22Rv1 (cell line): Measurements from ENCODE around the gene MTCL1.

Experiments used
- ZFX ChIP-seq: fragments of 450-650 bp; IDR thresholded peaks from 2 replicates; pipeline ENCODE4 v1.6.1; 2017; ENCODE audit warnings: antibody characterized with exemption, borderline replicate concordance
- TF ChIP-seq, protein P1 (sequence below): fragments of 450-650 bp; IDR thresholded peaks from 2 replicates; pipeline ENCODE4 v1.5.1; 2017; ENCODE audit warnings: mild to moderate bottlenecking

DNA sequence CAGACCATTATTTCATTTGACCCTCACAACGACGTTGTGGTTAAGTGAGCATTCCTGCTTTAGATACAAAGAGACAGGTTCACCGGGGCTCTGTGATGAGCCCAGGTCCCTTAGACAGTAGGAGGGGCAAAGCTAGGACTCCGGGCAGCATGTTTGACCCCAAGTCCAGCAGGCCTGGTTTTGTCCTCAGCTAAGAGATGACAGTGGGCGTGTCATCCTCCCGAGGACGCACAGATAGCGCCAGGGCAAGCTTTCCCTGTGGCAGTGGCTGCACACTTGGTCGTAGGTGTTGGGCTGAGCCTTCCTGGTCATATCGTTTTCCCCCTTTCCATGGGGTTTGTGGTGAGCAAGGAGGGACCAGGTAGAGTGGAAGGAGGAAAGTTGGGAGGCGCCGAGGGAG, 76.3 kb downstream of the MTCL1 start:
- TF ChIP-seq, protein P1, sequence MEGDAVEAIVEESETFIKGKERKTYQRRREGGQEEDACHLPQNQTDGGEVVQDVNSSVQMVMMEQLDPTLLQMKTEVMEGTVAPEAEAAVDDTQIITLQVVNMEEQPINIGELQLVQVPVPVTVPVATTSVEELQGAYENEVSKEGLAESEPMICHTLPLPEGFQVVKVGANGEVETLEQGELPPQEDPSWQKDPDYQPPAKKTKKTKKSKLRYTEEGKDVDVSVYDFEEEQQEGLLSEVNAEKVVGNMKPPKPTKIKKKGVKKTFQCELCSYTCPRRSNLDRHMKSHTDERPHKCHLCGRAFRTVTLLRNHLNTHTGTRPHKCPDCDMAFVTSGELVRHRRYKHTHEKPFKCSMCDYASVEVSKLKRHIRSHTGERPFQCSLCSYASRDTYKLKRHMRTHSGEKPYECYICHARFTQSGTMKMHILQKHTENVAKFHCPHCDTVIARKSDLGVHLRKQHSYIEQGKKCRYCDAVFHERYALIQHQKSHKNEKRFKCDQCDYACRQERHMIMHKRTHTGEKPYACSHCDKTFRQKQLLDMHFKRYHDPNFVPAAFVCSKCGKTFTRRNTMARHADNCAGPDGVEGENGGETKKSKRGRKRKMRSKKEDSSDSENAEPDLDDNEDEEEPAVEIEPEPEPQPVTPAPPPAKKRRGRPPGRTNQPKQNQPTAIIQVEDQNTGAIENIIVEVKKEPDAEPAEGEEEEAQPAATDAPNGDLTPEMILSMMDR, result no peak
- TF ChIP-seq ZFX, result no peak
